CD8-positive, alpha-beta memory T cell (primary cell): Measurements from ENCODE around the gene PRDM8. TPM values are rescaled to one million over a fixed set of nuclear protein-coding genes. Genes with fewer than 3 reads are reported as not detected.

ENCODE experiments used
- CTCF ChIA-PET: fragments of 350-600 bp; sonication (Branson Sonifier 250); formaldehyde crosslinking; loops from one replicate; lab custom pipeline; 2021; ENCODE audit warnings: antibody characterized with exemption; lab: Charles Lee
- POLR2A ChIA-PET: fragments of 350-600 bp; sonication (Branson Sonifier 250); formaldehyde crosslinking; loops from one replicate; lab custom pipeline; 2021; ENCODE audit warnings: antibody characterized with exemption; lab: Charles Lee
- DNase-seq, 5 donors: peaks; one replicate each; pipeline versions ENCODE4 v3.0.0 to v3.0.0-alpha.2; 2020 to 2022; ENCODE audit warnings: mixed read lengths in 1 of 5
- H3K27ac ChIP-seq: one replicate; pipeline ENCODE4 v1.7.0; 2013; ENCODE audit warnings: low read depth, mild to moderate bottlenecking, low read length, moderate library complexity
- H3K27me3 ChIP-seq: 2 replicates; pipeline ENCODE4 v1.7.0; 2013; ENCODE audit warnings: low read length, mild to moderate bottlenecking; ENCODE audit not compliant: insufficient read depth, poor library complexity, severe bottlenecking
- H3K36me3 ChIP-seq: 2 replicates; pipeline ENCODE4 v1.7.0; 2013; ENCODE audit warnings: mild to moderate bottlenecking, low read length, moderate library complexity; ENCODE audit not compliant: insufficient read depth
- H3K4me1 ChIP-seq: 2 replicates; pipeline ENCODE4 v1.7.0; 2013; ENCODE audit warnings: mild to moderate bottlenecking, low read length, moderate library complexity; ENCODE audit not compliant: insufficient read depth
- H3K4me3 ChIP-seq: 2 replicates; pipeline ENCODE4 v1.7.0; 2013; ENCODE audit warnings: mild to moderate bottlenecking, low read length
- H3K9me3 ChIP-seq: 2 replicates; pipeline ENCODE4 v1.7.0; 2013; ENCODE audit warnings: mild to moderate bottlenecking, low read length
- H3K27ac Mint-ChIP-seq, 8 donors: one replicate each; pipeline ENCODE4 v1.8.0; 2020 to 2021; ENCODE audit warnings: mixed read lengths in 8 of 8, mild to moderate bottlenecking in 6 of 8, inconsistent platforms in 3 of 8, moderate library complexity in 3 of 8
- H3K27me3 Mint-ChIP-seq, 2 donors: one replicate each; pipeline ENCODE4 v1.8.0; 2020 to 2021; ENCODE audit warnings: mixed read lengths in 2 of 2, mild to moderate bottlenecking in 1 of 2, moderate library complexity in 1 of 2
- H3K36me3 Mint-ChIP-seq, 3 donors: one replicate each; pipeline ENCODE4 v1.8.0; 2020 to 2021; ENCODE audit warnings: mixed read lengths in 3 of 3, inconsistent platforms in 1 of 3, mild to moderate bottlenecking in 1 of 3
- H3K4me1 Mint-ChIP-seq, 3 donors: one replicate each; pipeline ENCODE4 v1.8.0; 2020 to 2021; ENCODE audit warnings: mixed read lengths in 3 of 3, inconsistent platforms in 1 of 3, mild to moderate bottlenecking in 1 of 3
- H3K4me3 Mint-ChIP-seq, 7 donors: one replicate each; pipeline ENCODE4 v1.8.0; 2020 to 2021; ENCODE audit warnings: mixed read lengths in 7 of 7, mild to moderate bottlenecking in 6 of 7, moderate library complexity in 4 of 7, inconsistent platforms in 2 of 7
- H3K9me3 Mint-ChIP-seq, 5 donors: one replicate each; pipeline ENCODE4 v1.8.0; 2020 to 2022; ENCODE audit warnings: mixed read lengths in 5 of 5, mild to moderate bottlenecking in 3 of 5, moderate library complexity in 2 of 5, inconsistent platforms in 1 of 5
- polyA plus RNA-seq: library from polyadenylated mRNA; unstranded; fragments of 300-500 nt; fragmentation: Illumina TruSeq; gene quantifications from one replicate; pipeline ENCODE4 v1.2.3, GENCODE V29; 2021
- total RNA-seq, 2 experiments: library from RNA; stranded (reverse); gene quantifications; one replicate each; pipeline ENCODE4 v1.2.3, GENCODE V29; 2021

PRDM8 gene
- total RNA-seq (10 to 100 TPM; 10.9 to 12.7 TPM), polyA plus RNA-seq (2.4 TPM)

DNA sequence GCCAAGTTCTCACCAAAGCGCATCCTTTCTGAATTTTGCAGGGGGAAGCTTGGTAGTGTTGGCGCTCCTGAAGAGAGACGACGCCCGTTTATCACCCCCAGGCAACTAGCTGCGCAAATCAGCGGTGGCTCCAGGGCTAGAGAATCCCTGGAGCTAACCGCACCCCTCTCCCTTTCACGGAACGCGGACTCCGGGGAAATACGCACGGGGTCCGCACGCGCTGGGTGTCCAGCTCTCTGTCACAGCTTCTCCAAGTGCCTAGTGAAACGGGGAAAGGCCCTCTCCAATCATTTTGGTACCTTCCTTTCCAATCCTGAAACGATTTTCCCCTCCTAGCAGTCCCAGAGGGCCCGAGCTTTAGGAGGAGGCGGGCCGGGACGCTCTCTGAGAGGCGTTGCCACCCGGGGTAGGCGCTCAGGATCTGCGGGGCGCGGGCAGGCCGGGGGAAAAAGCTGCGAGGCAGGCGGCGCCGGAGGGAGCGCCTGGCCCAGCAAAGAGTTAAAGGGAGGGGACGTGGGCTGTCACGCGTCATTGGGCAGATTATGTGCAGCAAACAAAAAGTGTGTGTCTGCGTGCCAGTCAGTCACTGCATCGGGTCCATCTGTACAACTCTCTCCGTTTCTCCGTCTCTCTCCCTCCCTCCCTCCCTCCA lies at the start of gene PRDM8:
Gene PRDM8, plus strand, starts transcription at position 582 of the 652 bp plus-strand sequence. CDS start 2,578 bp downstream, outside the sequence.
- no peaks in the 10 kb centered on the region for H3K27me3 ChIP-seq
- H3K27me3 Mint-ChIP-seq: peaks cover 0 to 14% of the 10 kb centered on the region in 2 donors
- peak in 1 of 5 donors; percentile 58 for DNase-seq

GRCh38 chr4:80150387-80151180 lies 46.7 kb upstream of the PRDM8 start:
- H3K9me3 ChIP-seq: no peaks in the 10 kb centered on the region
- Mint-ChIP-seq H3K9me3 (no peaks in the 10 kb centered on the region), H3K4me3 (no peak overlapping the region), H3K27me3 (peaks cover 0 to 3% of the 10 kb centered on the region in 2 donors), H3K4me1 (peaks cover 0 to 7% (median 3%) of the 10 kb centered on the region in 3 donors), H3K36me3 (no peaks in the 10 kb centered on the region), H3K27ac (peak overlapping the region in 1 of 8 donors; percentile 38)
- no peaks in the 10 kb centered on the region for H3K27me3 ChIP-seq
- ChIA-PET POLR2A (no interaction called here), CTCF (no interaction called here)
- no peaks in the 10 kb centered on the region for H3K36me3 ChIP-seq
- DNase-seq: no peak
- no peak overlapping the region for H3K4me3 ChIP-seq
- no peaks in the 10 kb centered on the region for H3K4me1 ChIP-seq
- no peak overlapping the region for H3K27ac ChIP-seq

More for the DNA sequence above, at the start of gene PRDM8:
- H3K27ac ChIP-seq: no peak within 1 kb of the TSS
- no peaks in the 10 kb centered on the region for H3K9me3 ChIP-seq
- POLR2A ChIA-PET: interaction anchor here (1.0 to 1.3 kb wide), 2 partner anchors 12 to 125 kb away, joined by 4 to 7 read pairs; partner anchors contain the start of gene ANTXR2
- no peaks in the 10 kb centered on the region for H3K9me3 Mint-ChIP-seq
- peaks cover 12% of the 10 kb centered on the region for H3K4me1 ChIP-seq
- H3K36me3 Mint-ChIP-seq: peaks cover 14 to 25% (median 16%) of the 10 kb centered on the region in 3 donors
- H3K27ac Mint-ChIP-seq: peak within 1 kb of the TSS in 6 of 8 donors; percentile 15 to 73 (median 56)
- H3K4me3 ChIP-seq: peak within 1 kb of the TSS; percentile 35
- CTCF ChIA-PET: interaction anchor here (1.5 to 8.6 kb wide), 2 partner anchors 12 to 25 kb away, joined by 5 to 194 read pairs; no protein-coding TSS in a partner anchor
- no peaks in the 10 kb centered on the region for H3K36me3 ChIP-seq
- H3K4me3 Mint-ChIP-seq: peak within 1 kb of the TSS; percentile 61 to 90 (median 72)
- H3K4me1 Mint-ChIP-seq: peaks cover 27 to 44% (median 44%) of the 10 kb centered on the region in 3 donors

DNA sequence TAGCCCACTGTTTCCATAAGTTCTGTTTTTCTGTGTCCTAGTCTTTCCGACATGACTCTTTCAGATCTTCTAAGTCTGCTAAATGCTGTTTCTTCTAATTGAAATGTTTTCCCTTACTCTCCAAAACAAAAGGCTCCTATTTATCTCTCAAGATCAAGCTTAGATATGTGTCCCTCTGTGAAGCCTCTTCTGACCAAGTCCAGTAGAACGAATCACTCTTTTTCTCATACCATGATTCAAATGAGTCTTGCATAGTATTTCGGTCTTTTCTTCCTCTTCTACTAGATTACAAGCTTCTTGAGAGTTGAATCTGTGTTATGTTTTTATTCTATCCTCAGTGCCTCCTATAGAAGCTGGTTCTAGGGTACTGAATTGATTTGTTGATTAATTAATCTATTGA lies 45.3 kb upstream of the PRDM8 start:
- no peaks in the 10 kb centered on the region for H3K27me3 ChIP-seq
- no peak overlapping the region for H3K4me3 ChIP-seq
- no peak overlapping the region for H3K27ac ChIP-seq
- H3K4me3 Mint-ChIP-seq: no peak overlapping the region
- no peaks in the 10 kb centered on the region for H3K9me3 ChIP-seq
- peaks cover 0 to 7% (median 3%) of the 10 kb centered on the region in 3 donors for H3K4me1 Mint-ChIP-seq
- H3K27me3 Mint-ChIP-seq: peaks cover 0 to 3% of the 10 kb centered on the region in 2 donors
- no peaks in the 10 kb centered on the region for H3K36me3 Mint-ChIP-seq
- no peaks in the 10 kb centered on the region for H3K9me3 Mint-ChIP-seq
- no peak for DNase-seq
- no peaks in the 10 kb centered on the region for H3K36me3 ChIP-seq
- CTCF ChIA-PET: interaction anchor here (0.7 to 1.1 kb wide), 2 partner anchors 10 to 26 kb away, joined by 3 to 7 read pairs; no protein-coding TSS in a partner anchor
- POLR2A ChIA-PET: no interaction called here
- no peaks in the 10 kb centered on the region for H3K4me1 ChIP-seq
- H3K27ac Mint-ChIP-seq: no peak overlapping the region

DNA sequence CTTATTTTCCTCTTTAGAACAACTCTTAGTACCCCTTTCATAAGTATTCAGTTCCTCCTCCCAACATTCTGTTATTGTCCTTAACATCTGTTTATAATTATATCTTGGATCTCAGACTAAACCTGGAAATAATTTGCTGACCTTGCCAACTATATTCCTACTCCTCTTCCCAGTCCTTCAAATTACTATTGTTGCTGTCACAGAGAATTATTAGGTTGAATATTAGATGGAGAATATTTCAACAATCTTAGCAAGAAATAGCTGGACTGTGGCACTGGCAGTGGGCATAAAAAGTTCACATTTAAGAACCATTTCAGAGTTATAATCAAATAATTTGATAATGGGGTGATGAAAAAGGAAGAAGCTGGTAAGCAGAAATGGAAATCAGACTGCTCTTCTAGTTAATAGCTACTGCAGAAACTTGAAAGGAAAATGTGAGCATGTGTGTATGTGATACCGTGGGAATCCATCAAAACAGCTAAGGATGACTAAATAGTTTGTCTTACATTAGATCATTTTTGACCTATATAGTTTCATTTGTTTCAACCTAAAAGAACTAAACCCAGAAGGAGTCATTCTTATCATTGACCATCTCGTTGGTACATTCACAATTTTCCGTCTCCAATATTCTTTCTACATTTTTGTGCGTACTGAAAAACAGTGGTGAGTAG lies 43.3 kb upstream of the PRDM8 start:
- Mint-ChIP-seq H3K36me3 (peaks cover 0 to 8% (median 0%) of the 10 kb centered on the region in 3 donors), H3K27ac (peak overlapping the region in 1 of 8 donors; percentile 35), H3K27me3 (peaks cover 0 to 3% of the 10 kb centered on the region in 2 donors), H3K9me3 (peaks cover 0 to 9% (median 0%) of the 10 kb centered on the region in 5 donors), H3K4me1 (peaks cover 0 to 7% (median 3%) of the 10 kb centered on the region in 3 donors), H3K4me3 (no peak overlapping the region)
- no peak overlapping the region for H3K27ac ChIP-seq
- no peaks in the 10 kb centered on the region for H3K27me3 ChIP-seq
- CTCF ChIA-PET: interaction anchor here (1.0 to 1.7 kb wide), 2 partner anchors 28 to 29 kb away, joined by 3 to 4 read pairs; no protein-coding TSS in a partner anchor
- H3K4me3 ChIP-seq: no peak overlapping the region
- H3K36me3 ChIP-seq: no peaks in the 10 kb centered on the region
- POLR2A ChIA-PET: no interaction called here
- no peaks in the 10 kb centered on the region for H3K4me1 ChIP-seq
- no peaks in the 10 kb centered on the region for H3K9me3 ChIP-seq
- no peak for DNase-seq

DNA sequence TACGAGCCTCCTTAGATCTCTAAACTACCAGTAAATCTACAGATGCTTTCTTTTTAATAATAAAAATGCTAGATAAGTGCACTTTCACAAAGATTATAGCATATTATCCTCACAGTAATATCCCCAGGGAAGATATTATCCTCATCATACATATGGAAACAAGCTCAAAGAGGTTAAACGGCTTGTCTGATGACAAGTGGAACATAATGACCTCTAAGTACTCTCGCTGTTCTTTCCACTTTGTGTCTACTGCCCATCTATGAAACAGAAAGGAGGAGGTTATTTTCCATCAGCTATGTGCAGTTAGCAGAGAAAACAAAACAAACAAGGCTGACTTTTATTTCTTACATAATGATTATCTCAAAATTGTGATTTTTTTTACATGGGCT lies 42.8 kb upstream of the PRDM8 start:
- Mint-ChIP-seq H3K4me3 (no peak overlapping the region), H3K9me3 (peaks cover 0 to 9% (median 0%) of the 10 kb centered on the region in 5 donors), H3K27me3 (peaks cover 0 to 3% of the 10 kb centered on the region in 2 donors), H3K4me1 (peaks cover 0 to 7% (median 3%) of the 10 kb centered on the region in 3 donors), H3K27ac (no peak overlapping the region), H3K36me3 (peaks cover 0 to 9% (median 0%) of the 10 kb centered on the region in 3 donors)
- H3K4me3 ChIP-seq: no peak overlapping the region
- POLR2A ChIA-PET: no interaction called here
- H3K27me3 ChIP-seq: no peaks in the 10 kb centered on the region
- no peaks in the 10 kb centered on the region for H3K36me3 ChIP-seq
- no peak for DNase-seq
- H3K27ac ChIP-seq: no peak overlapping the region
- no peaks in the 10 kb centered on the region for H3K4me1 ChIP-seq
- CTCF ChIA-PET: interaction anchor here (1.0 to 1.7 kb wide), 2 partner anchors 29 kb away, joined by 3 to 4 read pairs; no protein-coding TSS in a partner anchor
- no peaks in the 10 kb centered on the region for H3K9me3 ChIP-seq

DNA sequence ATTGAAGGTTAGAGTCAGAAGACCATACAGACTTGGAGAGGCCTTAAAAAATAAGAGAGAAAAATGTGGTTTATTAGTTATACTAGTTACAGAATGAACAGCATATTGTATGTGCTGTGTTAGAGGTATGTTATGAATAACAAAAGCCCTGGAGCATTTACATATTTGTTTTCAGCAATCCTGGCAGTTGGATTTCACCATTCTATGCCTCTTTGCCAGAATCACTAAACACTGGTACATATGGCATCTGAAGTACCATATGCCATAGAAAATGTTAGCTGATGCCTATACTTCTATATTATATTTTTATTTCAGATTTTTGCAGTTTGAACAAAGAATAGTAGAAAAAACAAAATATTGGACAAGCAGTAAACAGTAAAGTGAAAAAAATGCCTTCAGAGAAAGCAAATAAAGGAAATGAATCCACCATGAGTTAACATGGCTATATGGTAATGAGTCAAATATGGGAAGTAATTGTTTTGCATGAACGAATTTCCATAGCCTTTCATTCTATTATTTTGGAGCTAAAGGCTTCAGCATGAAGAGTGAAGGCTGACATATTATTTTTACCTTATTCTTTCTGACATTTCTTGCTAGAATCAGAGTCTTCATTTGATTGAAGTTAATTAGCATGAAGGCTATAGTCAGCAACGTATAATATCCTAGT lies 41.9 kb upstream of the PRDM8 start:
- H3K27ac Mint-ChIP-seq: peak overlapping the region in 1 of 8 donors; percentile 8
- no peak overlapping the region for H3K4me3 Mint-ChIP-seq
- H3K9me3 ChIP-seq: no peaks in the 10 kb centered on the region
- no peaks in the 10 kb centered on the region for H3K36me3 ChIP-seq
- H3K27me3 Mint-ChIP-seq: no peaks in the 10 kb centered on the region
- H3K27me3 ChIP-seq: no peaks in the 10 kb centered on the region
- H3K9me3 Mint-ChIP-seq: peaks cover 0 to 9% (median 0%) of the 10 kb centered on the region in 5 donors
- no peak overlapping the region for H3K27ac ChIP-seq
- peaks cover 0 to 9% (median 0%) of the 10 kb centered on the region in 3 donors for H3K36me3 Mint-ChIP-seq
- peaks cover 0 to 7% (median 3%) of the 10 kb centered on the region in 3 donors for H3K4me1 Mint-ChIP-seq
- H3K4me3 ChIP-seq: no peak overlapping the region
- POLR2A ChIA-PET: no interaction called here
- no peaks in the 10 kb centered on the region for H3K4me1 ChIP-seq
- CTCF ChIA-PET: interaction anchor here (0.9 to 1.7 kb wide), 3 partner anchors 29 to 47 kb away, joined by 3 to 4 read pairs (median 3); no protein-coding TSS in a partner anchor
- DNase-seq: no peak

GRCh38 chr4:80156410-80156809 lies 40.9 kb upstream of the PRDM8 start:
- no peaks in the 10 kb centered on the region for H3K27me3 Mint-ChIP-seq
- no peak for DNase-seq
- H3K9me3 Mint-ChIP-seq: peaks cover 0 to 9% (median 0%) of the 10 kb centered on the region in 5 donors
- H3K4me1 ChIP-seq: no peaks in the 10 kb centered on the region
- ChIA-PET POLR2A (no interaction called here), CTCF (interaction anchor here (0.9 kb wide), 1 partner anchor 46 kb away, joined by 3 read pairs; no protein-coding TSS in a partner anchor)
- H3K27me3 ChIP-seq: no peaks in the 10 kb centered on the region
- no peak overlapping the region for H3K27ac Mint-ChIP-seq
- H3K4me1 Mint-ChIP-seq: peaks cover 0 to 7% (median 3%) of the 10 kb centered on the region in 3 donors
- H3K36me3 Mint-ChIP-seq: peaks cover 0 to 9% (median 0%) of the 10 kb centered on the region in 3 donors
- H3K9me3 ChIP-seq: no peaks in the 10 kb centered on the region
- no peak overlapping the region for H3K27ac ChIP-seq
- no peaks in the 10 kb centered on the region for H3K36me3 ChIP-seq
- H3K4me3 ChIP-seq: no peak overlapping the region
- H3K4me3 Mint-ChIP-seq: no peak overlapping the region
